Endodermal cell (in vitro differentiated cells): Measurements from ENCODE around the gene LINC01488. TPM values are rescaled to one million over a fixed set of nuclear protein-coding genes. Genes with fewer than 3 reads are reported as not detected.

Experiments
- DNase-seq: peaks from one replicate; pipeline ENCODE4 v3.0.0-alpha.2; 2017
- H3K27ac ChIP-seq: 2 replicates; pipeline ENCODE4 v1.5.1; 2013; ENCODE audit warnings: mild to moderate bottlenecking, low read depth, low read length, moderate library complexity
- H3K27me3 ChIP-seq: 2 replicates; pipeline ENCODE4 v1.6.1; 2013; ENCODE audit warnings: mild to moderate bottlenecking, low read length, moderate library complexity; ENCODE audit not compliant: insufficient read depth, control insufficient read depth, poor library complexity, severe bottlenecking
- H3K36me3 ChIP-seq: 2 replicates; pipeline ENCODE4 v1.7.0; 2013; ENCODE audit warnings: mild to moderate bottlenecking, low read length, moderate library complexity; ENCODE audit not compliant: control insufficient read depth, insufficient read depth
- H3K4me1 ChIP-seq: one replicate; pipeline ENCODE4 v1.7.0; 2013; ENCODE audit warnings: low read length; ENCODE audit not compliant: control insufficient read depth, insufficient read depth
- H3K4me3 ChIP-seq: 2 replicates; pipeline ENCODE4 v1.5.1; 2013; ENCODE audit warnings: mild to moderate bottlenecking, low read length, moderate library complexity
- H3K9ac ChIP-seq: 2 replicates; pipeline ENCODE4 v1.6.1; 2013; ENCODE audit warnings: mild to moderate bottlenecking, low read length, moderate library complexity; ENCODE audit not compliant: poor library complexity, severe bottlenecking; ENCODE audit errors: extremely low read depth
- H3K9me3 ChIP-seq: 2 replicates; pipeline ENCODE4 v1.6.1; 2013; ENCODE audit warnings: mild to moderate bottlenecking, low read length, moderate library complexity; ENCODE audit not compliant: control insufficient read depth
- H3K27ac Mint-ChIP-seq: 2 replicates; pipeline ENCODE4 v1.8.0; 2020; ENCODE audit warnings: mixed read lengths
- H3K27me3 Mint-ChIP-seq: 2 replicates; pipeline ENCODE4 v1.8.0; 2021; ENCODE audit warnings: mild to moderate bottlenecking, mixed read lengths; ENCODE audit not compliant: insufficient read depth
- H3K36me3 Mint-ChIP-seq: 2 replicates; pipeline ENCODE4 v1.8.0; 2020; ENCODE audit warnings: low read depth, mixed read lengths
- H3K4me1 Mint-ChIP-seq: 2 replicates; pipeline ENCODE4 v1.8.0; 2020; ENCODE audit warnings: mixed read lengths
- H3K4me3 Mint-ChIP-seq: 2 replicates; pipeline ENCODE4 v1.8.0; 2020; ENCODE audit warnings: mild to moderate bottlenecking, moderate library complexity, mixed read lengths
- H3K9me3 Mint-ChIP-seq: 2 replicates; pipeline ENCODE4 v1.8.0; 2020; ENCODE audit warnings: mild to moderate bottlenecking, mixed read lengths
- WGBS, 2 experiments: methylation state at CpG; one replicate each; pipeline versions ENCODE4 v1.1.5 to v1.1.7; 2013; ENCODE audit warnings: missing lambda C conversion rate in 2 of 2, mixed read lengths in 1 of 2; ENCODE audit not compliant: insufficient coverage in 1 of 2, insufficient read length in 1 of 2; 5-methylcytosine and 5-hydroxymethylcytosine counted together
- total RNA-seq, 2 donors: library from RNA; stranded (reverse); fragmentation: NEBNext Ultra II Directional in 1 of 2; extraction: Animal tissue kit (Norgen Biotek cat#: 25700) in 1 of 2; gene quantifications; 2 replicates in 1 of 2; 3 replicates in 1 of 2; pipeline ENCODE4 v1.2.1, GENCODE V29; 2021
- TF ChIP-seq, protein P1 (sequence below): fragments of 200-600 bp; sonication (generic); conservative IDR thresholded peaks from 2 replicates; pipeline ENCODE4 v1.5.0; 2021; ENCODE audit warnings: antibody characterized with exemption, mild to moderate bottlenecking

Gene LINC01488
- total RNA-seq, 2 donors from 2014 or later: not detected

DNA sequence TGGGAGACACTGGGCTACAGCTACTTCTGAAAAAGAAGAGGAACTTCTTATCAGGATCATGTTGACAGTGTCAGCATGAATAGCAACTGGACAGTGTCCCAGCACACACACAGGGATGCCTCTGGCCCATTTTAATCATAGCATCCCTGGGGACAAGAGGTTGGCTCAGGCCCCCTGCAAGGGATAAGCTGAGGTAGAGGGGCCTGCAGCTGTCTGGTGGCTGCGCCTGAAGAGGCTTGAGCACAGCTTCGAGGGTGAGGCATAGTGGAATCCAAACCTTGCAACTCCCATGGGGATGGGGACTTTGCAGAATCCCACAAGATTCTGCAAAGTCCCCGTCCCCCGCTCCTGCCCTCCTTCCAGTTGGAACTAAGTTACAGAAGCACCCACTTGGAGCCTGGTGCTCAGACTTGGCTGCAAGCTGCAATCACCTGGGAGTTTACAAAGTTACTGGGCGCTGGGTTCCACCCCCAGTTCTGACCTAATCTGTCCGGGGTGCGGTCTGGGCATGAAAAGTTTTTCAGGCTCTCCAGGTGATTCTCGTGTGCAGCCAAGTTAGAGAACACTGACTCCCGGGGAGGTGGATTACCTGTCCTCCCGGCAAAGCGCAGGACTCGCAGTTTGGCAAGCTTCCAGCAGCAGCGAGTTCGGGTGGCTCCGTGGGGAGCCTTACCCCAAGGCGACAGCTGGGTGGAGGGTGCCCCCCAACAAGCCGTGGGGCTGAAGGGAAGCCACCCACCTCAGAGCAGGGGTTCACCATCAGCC, 16.0 kb upstream of the LINC01488 start:
- H3K9me3 Mint-ChIP-seq: peaks cover 5% of the 10 kb centered on the region
- H3K27me3 Mint-ChIP-seq: peaks cover 11% of the 10 kb centered on the region
- Histone ChIP-seq H3K4me3 (no peak overlapping the region), H3K9ac (no peak overlapping the region), H3K4me1 (no peaks in the 10 kb centered on the region), H3K36me3 (no peaks in the 10 kb centered on the region), H3K9me3 (no peaks in the 10 kb centered on the region), H3K27ac (no peak overlapping the region), H3K27me3 (no peaks in the 10 kb centered on the region)
- WGBS, 2 experiments: 92 to 97% methylated on average over 16 to 17 of the region's 17 CpGs
- no peak for DNase-seq
- H3K4me3 Mint-ChIP-seq: no peak overlapping the region
- TF ChIP-seq, protein P1, sequence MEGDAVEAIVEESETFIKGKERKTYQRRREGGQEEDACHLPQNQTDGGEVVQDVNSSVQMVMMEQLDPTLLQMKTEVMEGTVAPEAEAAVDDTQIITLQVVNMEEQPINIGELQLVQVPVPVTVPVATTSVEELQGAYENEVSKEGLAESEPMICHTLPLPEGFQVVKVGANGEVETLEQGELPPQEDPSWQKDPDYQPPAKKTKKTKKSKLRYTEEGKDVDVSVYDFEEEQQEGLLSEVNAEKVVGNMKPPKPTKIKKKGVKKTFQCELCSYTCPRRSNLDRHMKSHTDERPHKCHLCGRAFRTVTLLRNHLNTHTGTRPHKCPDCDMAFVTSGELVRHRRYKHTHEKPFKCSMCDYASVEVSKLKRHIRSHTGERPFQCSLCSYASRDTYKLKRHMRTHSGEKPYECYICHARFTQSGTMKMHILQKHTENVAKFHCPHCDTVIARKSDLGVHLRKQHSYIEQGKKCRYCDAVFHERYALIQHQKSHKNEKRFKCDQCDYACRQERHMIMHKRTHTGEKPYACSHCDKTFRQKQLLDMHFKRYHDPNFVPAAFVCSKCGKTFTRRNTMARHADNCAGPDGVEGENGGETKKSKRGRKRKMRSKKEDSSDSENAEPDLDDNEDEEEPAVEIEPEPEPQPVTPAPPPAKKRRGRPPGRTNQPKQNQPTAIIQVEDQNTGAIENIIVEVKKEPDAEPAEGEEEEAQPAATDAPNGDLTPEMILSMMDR: no peak
- H3K27ac Mint-ChIP-seq: no peak overlapping the region
- no peaks in the 10 kb centered on the region for H3K36me3 Mint-ChIP-seq
- H3K4me1 Mint-ChIP-seq: no peaks in the 10 kb centered on the region

DNA sequence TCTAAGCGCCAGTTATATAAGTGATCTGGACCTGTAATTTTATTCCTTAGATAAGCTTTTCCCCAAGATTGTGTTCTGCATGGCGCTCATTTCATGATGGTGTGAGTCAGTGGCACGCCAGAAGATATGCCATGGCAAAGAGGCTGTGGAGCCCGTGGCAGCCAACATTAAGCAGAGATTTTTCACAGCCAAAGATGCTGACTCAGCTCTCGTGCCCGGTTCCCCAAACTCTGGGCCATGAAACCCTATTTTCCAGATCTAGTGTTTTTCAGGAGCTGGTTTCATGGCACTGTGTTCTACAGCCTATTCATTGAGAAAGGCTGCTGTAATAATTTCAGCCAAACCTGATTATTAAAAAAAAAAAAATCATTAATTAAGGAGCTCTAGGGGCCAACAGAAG, 15.4 kb upstream of the LINC01488 start:
- no peak overlapping the region for H3K4me3 ChIP-seq
- H3K4me3 Mint-ChIP-seq: no peak overlapping the region
- no peaks in the 10 kb centered on the region for H3K9me3 ChIP-seq
- no peak for DNase-seq
- WGBS, 2 experiments: 95 to 98% methylated on average over 6 of the region's 6 CpGs
- H3K9ac ChIP-seq: no peak overlapping the region
- H3K9me3 Mint-ChIP-seq: no peaks in the 10 kb centered on the region
- no peak overlapping the region for H3K27ac Mint-ChIP-seq
- H3K27me3 ChIP-seq: no peaks in the 10 kb centered on the region
- H3K27ac ChIP-seq: no peak overlapping the region
- no peaks in the 10 kb centered on the region for H3K36me3 Mint-ChIP-seq
- H3K27me3 Mint-ChIP-seq: peaks cover 6% of the 10 kb centered on the region
- H3K36me3 ChIP-seq: no peaks in the 10 kb centered on the region
- TF ChIP-seq, protein P1: no peak
- no peaks in the 10 kb centered on the region for H3K4me1 ChIP-seq
- H3K4me1 Mint-ChIP-seq: no peaks in the 10 kb centered on the region

- no peak overlapping the region for H3K4me3 Mint-ChIP-seq
- 91 to 100% methylated on average over 2 to 4 of the region's 4 CpGs for WGBS, 2 experiments
- Histone ChIP-seq H3K27me3 (no peaks in the 10 kb centered on the region), H3K4me1 (no peaks in the 10 kb centered on the region), H3K9ac (no peak overlapping the region), H3K4me3 (no peak overlapping the region), H3K36me3 (no peaks in the 10 kb centered on the region), H3K27ac (no peak overlapping the region), H3K9me3 (no peaks in the 10 kb centered on the region)
- no peak overlapping the region for H3K27ac Mint-ChIP-seq
- H3K36me3 Mint-ChIP-seq: no peaks in the 10 kb centered on the region
- peaks cover 6% of the 10 kb centered on the region for H3K27me3 Mint-ChIP-seq
- DNase-seq: no peak
- H3K4me1 Mint-ChIP-seq: peaks cover 6% of the 10 kb centered on the region
- TF ChIP-seq, protein P1: no peak
- H3K9me3 Mint-ChIP-seq: no peaks in the 10 kb centered on the region
Measured at GRCh38 chr11:69467196-69467595, 14.3 kb upstream of the LINC01488 start.
